H9 (cell line): Measurements from ENCODE around the gene BDP1. TPM values are rescaled to one million over a fixed set of nuclear protein-coding genes. Genes with fewer than 3 reads are reported as not detected.
"Not testable (repeated sequence)": the region's sequence is repeated elsewhere in the genome, so short reads cannot be mapped to it uniquely, and the experiment has no call there.

Experiments used
- DNase-seq: peaks from one replicate; pipeline ENCODE4 v3.0.0-alpha.2; 2017
- H2AFZ ChIP-seq: one replicate; pipeline ENCODE4 v1.6.1; 2013; ENCODE audit warnings: mild to moderate bottlenecking, low read length, control low read depth, moderate library complexity
- H2AK5ac ChIP-seq: 2 replicates; pipeline ENCODE4 v1.6.1; 2013; ENCODE audit warnings: low read length, control low read depth, mixed read lengths; ENCODE audit not compliant: insufficient read length
- H2BK120ac ChIP-seq: one replicate; pipeline ENCODE4 v1.6.1; 2013; ENCODE audit warnings: low read depth, mild to moderate bottlenecking, low read length, control low read depth, inconsistent platforms; ENCODE audit not compliant: poor library complexity, severe bottlenecking
- H2BK12ac ChIP-seq: 2 replicates; pipeline ENCODE4 v1.6.1; 2013; ENCODE audit warnings: low read length, control low read depth, mixed read lengths, low read depth; ENCODE audit not compliant: insufficient read length
- H2BK15ac ChIP-seq: 2 replicates; pipeline ENCODE4 v1.6.1; 2013; ENCODE audit warnings: low read depth, low read length, control low read depth
- H2BK20ac ChIP-seq: one replicate; pipeline ENCODE4 v1.6.1; 2013; ENCODE audit warnings: low read depth, mild to moderate bottlenecking, low read length, control low read depth, inconsistent platforms; ENCODE audit not compliant: poor library complexity, severe bottlenecking
- H2BK5ac ChIP-seq: 2 replicates; pipeline ENCODE4 v1.6.1; 2013; ENCODE audit warnings: low read length, control low read depth, mixed read lengths; ENCODE audit not compliant: insufficient read length
- H3K14ac ChIP-seq: 2 replicates; pipeline ENCODE4 v1.6.1; 2013; ENCODE audit warnings: low read length, control low read depth; ENCODE audit not compliant: insufficient read depth
- H3K18ac ChIP-seq: 2 replicates; pipeline ENCODE4 v1.6.1; 2013; ENCODE audit warnings: low read depth, mild to moderate bottlenecking, mixed read lengths, low read length, control low read depth; ENCODE audit not compliant: insufficient read length
- H3K23ac ChIP-seq: 2 replicates; pipeline ENCODE4 v1.6.1; 2013; ENCODE audit warnings: low read length, control low read depth, mixed read lengths, low read depth; ENCODE audit not compliant: insufficient read length
- H3K23me2 ChIP-seq: 2 replicates; pipeline ENCODE4 v1.6.1; 2013; ENCODE audit warnings: low read depth, mild to moderate bottlenecking, mixed read lengths, low read length, control low read depth; ENCODE audit not compliant: insufficient read length, poor library complexity, severe bottlenecking
- H3K27ac ChIP-seq: 2 replicates; pipeline ENCODE4 v1.5.1; 2013; ENCODE audit warnings: low read length, control low read depth, mixed read lengths, low read depth; ENCODE audit not compliant: insufficient read length
- H3K27me3 ChIP-seq: 2 replicates; pipeline ENCODE4 v1.6.1; 2013; ENCODE audit warnings: low read length, control low read depth, inconsistent platforms; ENCODE audit not compliant: insufficient read depth
- H3K4ac ChIP-seq: 2 replicates; pipeline ENCODE4 v1.6.1; 2013; ENCODE audit warnings: low read depth, mild to moderate bottlenecking, control low read depth, inconsistent platforms, low read length, moderate library complexity
- H3K4me1 ChIP-seq: 2 replicates; pipeline ENCODE4 v1.6.1; 2013; ENCODE audit warnings: low read length, control low read depth, inconsistent platforms; ENCODE audit not compliant: insufficient read depth
- H3K4me2 ChIP-seq: 2 replicates; pipeline ENCODE4 v1.6.1; 2013; ENCODE audit warnings: low read length, control low read depth, mixed read lengths; ENCODE audit not compliant: insufficient read length, insufficient read depth
- H3K56ac ChIP-seq: 2 replicates; pipeline ENCODE4 v1.6.1; 2013; ENCODE audit warnings: low read depth, mild to moderate bottlenecking, mixed read lengths, low read length, control low read depth; ENCODE audit not compliant: insufficient read length
- H3K79me1 ChIP-seq: 2 replicates; pipeline ENCODE4 v1.6.1; 2013; ENCODE audit warnings: low read depth, mild to moderate bottlenecking, moderate library complexity, low read length, control low read depth, inconsistent platforms; ENCODE audit not compliant: insufficient read depth, poor library complexity, severe bottlenecking
- H3K79me2 ChIP-seq: 2 replicates; pipeline ENCODE4 v1.6.1; 2013; ENCODE audit warnings: low read length, control low read depth, inconsistent platforms; ENCODE audit not compliant: insufficient read depth
- H3K9ac ChIP-seq: 2 replicates; pipeline ENCODE4 v1.6.1; 2013; ENCODE audit warnings: low read length, control low read depth, mixed read lengths; ENCODE audit not compliant: insufficient read length; ENCODE audit errors: extremely low read depth
- H3K9me3 ChIP-seq: one replicate; pipeline ENCODE4 v1.6.1; 2013; ENCODE audit warnings: low read depth, low read length, inconsistent platforms; ENCODE audit not compliant: control insufficient read depth
- H3T11ph ChIP-seq: one replicate; pipeline ENCODE4 v1.6.1; 2013; ENCODE audit warnings: mild to moderate bottlenecking, low read length, control low read depth, inconsistent platforms
- H4K20me1 ChIP-seq: one replicate; pipeline ENCODE4 v1.6.1; 2013; ENCODE audit not compliant: control insufficient read depth, insufficient read length, insufficient read depth
- H4K5ac ChIP-seq: 2 replicates; pipeline ENCODE4 v1.6.1; 2013; ENCODE audit warnings: low read depth, mild to moderate bottlenecking, mixed read lengths, low read length, control low read depth; ENCODE audit not compliant: insufficient read length
- H4K8ac ChIP-seq: replicated peaks from 2 replicates; pipeline ENCODE4 v1.6.1; 2013; ENCODE audit warnings: low read length, control low read depth, mixed read lengths, low read depth; ENCODE audit not compliant: insufficient read length
- H4K91ac ChIP-seq: 2 replicates; pipeline ENCODE4 v1.6.1; 2013; ENCODE audit warnings: low read depth, mild to moderate bottlenecking, moderate library complexity, mixed read lengths, low read length, control low read depth; ENCODE audit not compliant: insufficient read length
- H3K27ac Mint-ChIP-seq, 3 experiments: 2 replicates in 2 of 3; 3 replicates in 1 of 3; pipeline ENCODE4 v1.8.0; 2020 to 2021; ENCODE audit warnings: mixed read lengths in 3 of 3, mild to moderate bottlenecking in 1 of 3, moderate library complexity in 1 of 3
- H3K27me3 Mint-ChIP-seq: 2 replicates; pipeline ENCODE4 v1.8.0; 2021; ENCODE audit warnings: low read depth, mild to moderate bottlenecking, moderate library complexity, mixed read lengths
- H3K36me3 Mint-ChIP-seq, 3 experiments: 2 replicates in 2 of 3; 3 replicates in 1 of 3; pipeline ENCODE4 v1.8.0; 2020 to 2021; ENCODE audit warnings: low read depth in 3 of 3, mixed read lengths in 3 of 3; ENCODE audit not compliant: insufficient read depth in 1 of 3
- H3K4me1 Mint-ChIP-seq, 2 experiments: 2 replicates each; pipeline ENCODE4 v1.8.0; 2020; ENCODE audit warnings: mixed read lengths in 2 of 2
- H3K4me3 Mint-ChIP-seq, 2 experiments: 2 replicates in 1 of 2; 3 replicates in 1 of 2; pipeline ENCODE4 v1.8.0; 2020 to 2021; ENCODE audit warnings: mild to moderate bottlenecking in 2 of 2, mixed read lengths in 2 of 2, moderate library complexity in 1 of 2
- H3K9me3 Mint-ChIP-seq, 2 experiments: 2 replicates in 1 of 2; 3 replicates in 1 of 2; pipeline ENCODE4 v1.8.0; 2020; ENCODE audit warnings: mild to moderate bottlenecking in 2 of 2, mixed read lengths in 2 of 2, moderate library complexity in 1 of 2
- WGBS: extraction: QIAGEN DNeasy Blood & Tissue Kit; methylation state at CpG from one replicate; pipeline ENCODE4 v1.1.7; 2013; ENCODE audit warnings: missing lambda C conversion rate, low lambda C conversion rate, mixed read lengths; ENCODE audit not compliant: insufficient read length; ENCODE audit errors: extremely low coverage; 5-methylcytosine and 5-hydroxymethylcytosine counted together
- total RNA-seq: library from RNA; stranded (reverse); gene quantifications from 2 replicates; pipeline ENCODE4 v1.2.1, GENCODE V29; 2021

BDP1 gene
- total RNA-seq, 1 experiment from 2014 or later, result 31.5 TPM

- not testable (repeated sequence) for H3K18ac ChIP-seq, H3K23ac ChIP-seq, H3K23me2 ChIP-seq, H2BK12ac ChIP-seq, H3K9me3 Mint-ChIP-seq, H3K4me1 ChIP-seq, H4K91ac ChIP-seq, H2AK5ac ChIP-seq, H3K79me2 ChIP-seq, H3K79me1 ChIP-seq, H3K4ac ChIP-seq, H3K27ac Mint-ChIP-seq, H2BK15ac ChIP-seq, DNase-seq, H2BK5ac ChIP-seq, H3K56ac ChIP-seq, H3K4me3 Mint-ChIP-seq, H3K14ac ChIP-seq, H2BK20ac ChIP-seq, H3K9ac ChIP-seq, H3K4me2 ChIP-seq, H3K9me3 ChIP-seq, H2BK120ac ChIP-seq, H2AFZ ChIP-seq, H3K27ac ChIP-seq, H3T11ph ChIP-seq, H4K20me1 ChIP-seq, H4K8ac ChIP-seq, H3K36me3 Mint-ChIP-seq, H3K27me3 ChIP-seq, H4K5ac ChIP-seq
- WGBS, result no CpG with 5 or more reads among the region's 4 CpGs
- Mint-ChIP-seq H3K27me3 (peaks cover 23% of the 10 kb centered on the region), H3K4me1 (peaks cover 12 to 15% of the 10 kb centered on the region in 2 experiments)
Observed at GRCh38 chr5:71443891-71444290, 11.6 kb upstream of the BDP1 start.

- H2AK5ac ChIP-seq, H3K14ac ChIP-seq, DNase-seq, H3K27ac ChIP-seq, H3K18ac ChIP-seq, H4K5ac ChIP-seq, H2AFZ ChIP-seq, H3K4ac ChIP-seq, H4K91ac ChIP-seq, H3K4me1 ChIP-seq, H2BK5ac ChIP-seq, H3K79me2 ChIP-seq, H2BK15ac ChIP-seq, H3K79me1 ChIP-seq, H3K9me3 ChIP-seq, H3K27me3 ChIP-seq, H3K9ac ChIP-seq, H3K23ac ChIP-seq, H3T11ph ChIP-seq, H3K36me3 Mint-ChIP-seq, H2BK20ac ChIP-seq, H2BK120ac ChIP-seq, H3K56ac ChIP-seq, H3K27ac Mint-ChIP-seq, H3K4me2 ChIP-seq, H4K20me1 ChIP-seq, H3K9me3 Mint-ChIP-seq, H2BK12ac ChIP-seq, H4K8ac ChIP-seq, H3K23me2 ChIP-seq: not testable (repeated sequence)
- H3K4me3 Mint-ChIP-seq, result peak overlapping the region in 1 of 2 experiments; percentile 46; a peak in 1 of 5 replicates
- peaks cover 12 to 15% of the 10 kb centered on the region in 2 experiments for H3K4me1 Mint-ChIP-seq
- WGBS, result no CpG with 5 or more reads among the region's 1 CpG
- H3K27me3 Mint-ChIP-seq, result peaks cover 23% of the 10 kb centered on the region
Observed at GRCh38 chr5:71445015-71445414, 10.4 kb upstream of the BDP1 start.
